ENCODE results near the gene ARHGAP26.

- no peak for TF ChIP-seq CTCF (conservative IDR thresholded peaks at IDR 0.05; ENCODE audit: low read depth in 2 of 2)
- no peak for TF ChIP-seq POLR2AphosphoS5 (IDR thresholded peaks at IDR 0.05; ENCODE audit: low read depth)
- TF ChIP-seq REST (IDR thresholded peaks at IDR 0.05; ENCODE audit: unreplicated experiment): no peak
- TF ChIP-seq ZNF114 (CRISPR knock-in tag; IDR thresholded peaks at IDR 0.05): no peak
- no peak for TF ChIP-seq EZH2 (IDR thresholded peaks at IDR 0.05; ENCODE audit: low read depth, unreplicated experiment)
- TF ChIP-seq EZH2phosphoT487 (IDR thresholded peaks at IDR 0.05; ENCODE audit: unreplicated experiment): no peak
- no peak for TF ChIP-seq CREB1 (CRISPR knock-in tag; IDR thresholded peaks at IDR 0.05; ENCODE audit: low read depth)
- TF ChIP-seq JUNB (IDR thresholded peaks at IDR 0.05; ENCODE audit: unreplicated experiment): no peak
Measured at GRCh38 chr5:143249851-143250250, 479.7 kb downstream of the ARHGAP26 start.

Data from GM23338 (cell line).